Muscle of leg (tissue), 16 donors: ENCODE results near the gene SPDYE16. TPM values are rescaled to one million over a fixed set of nuclear protein-coding genes. Genes with fewer than 3 reads are reported as not detected.
"Not testable (repeated sequence)": the region's sequence is repeated elsewhere in the genome, so short reads cannot be mapped to it uniquely, and the experiment has no call there.

ENCODE experiments used
- DNase-seq: peaks from one replicate; pipeline ENCODE4 v3.0.0; 2013
- H3K27ac ChIP-seq: one replicate; pipeline ENCODE4 v1.5.1; 2013; ENCODE audit warnings: mild to moderate bottlenecking, low read length, control low read depth
- H3K27me3 ChIP-seq: one replicate; pipeline ENCODE4 v1.6.1; 2013; ENCODE audit warnings: low read length; ENCODE audit not compliant: control insufficient read depth, insufficient read depth
- H3K36me3 ChIP-seq: one replicate; pipeline ENCODE4 v1.6.1; 2013; ENCODE audit warnings: low read length; ENCODE audit not compliant: control insufficient read depth, insufficient read depth
- H3K4me1 ChIP-seq: one replicate; pipeline ENCODE4 v1.6.1; 2013; ENCODE audit warnings: low read length; ENCODE audit not compliant: control insufficient read depth, insufficient read depth
- H3K4me3 ChIP-seq: one replicate; pipeline ENCODE4 v1.5.1; 2013; ENCODE audit warnings: low read length, control low read depth
- H3K9me3 ChIP-seq: replicated peaks from 2 replicates; pipeline ENCODE4 v1.6.1; 2013; ENCODE audit warnings: low read depth, low read length; ENCODE audit not compliant: control insufficient read depth
- WGBS: methylation state at CpG from one replicate; pipeline ENCODE4 v1.1.5; 2013; ENCODE audit warnings: missing lambda C conversion rate; ENCODE audit not compliant: insufficient coverage; 5-methylcytosine and 5-hydroxymethylcytosine counted together
- long read RNA-seq, 11 donors: transcript quantifications; one replicate each; lab custom pipeline, GENCODE V29; 2026
- polyA plus RNA-seq, 8 donors: library from polyadenylated mRNA; unstranded; fragments of 120-200 nt; gene quantifications; one replicate each; pipeline versions ENCODE4 v1.2.1 to v1.2.3, GENCODE V29; 2013; ENCODE audit warnings: inconsistent platforms in 1 of 8, low replicate concordance in 1 of 8; ENCODE audit not compliant: insufficient read length in 8 of 8, insufficient read depth in 1 of 8
- total RNA-seq: library from RNA; stranded (reverse); fragments of 120-200 nt; gene quantifications from one replicate; pipeline ENCODE4 v1.2.4, GENCODE V29; 2013

Gene SPDYE16
- total RNA-seq (0.22 TPM), polyA plus RNA-seq (1 to 10 TPM in 6 of 8 donors, under 1 TPM in 2; 0.47 to 3.9 (median 1.5) TPM)
- long read RNA-seq, donor 1: 0 reads
- long read RNA-seq, donor 2: 0 reads
- long read RNA-seq, donor 3: 0 reads
- long read RNA-seq, donor 4: 0 reads
- long read RNA-seq, donor 5: 0 reads
- long read RNA-seq, donor 6: 0 reads
- long read RNA-seq, donor 7: 0 reads
- long read RNA-seq, donor 8: 0 reads
- long read RNA-seq, donor 9: 0 reads
- long read RNA-seq, donor 10: 0 reads
- long read RNA-seq, donor 11: 0 reads

- H3K9me3 ChIP-seq, H3K4me1 ChIP-seq, H3K27me3 ChIP-seq, H3K4me3 ChIP-seq, H3K36me3 ChIP-seq, DNase-seq, H3K27ac ChIP-seq: not testable (repeated sequence)
- WGBS: no CpG with 5 or more reads among the region's 8 CpGs
Measured at GRCh38 chr7:76543197-76543596, at the start of gene SPDYE16. TSS of gene SPDYE16 (minus strand) at chr7:76543297. CDS start at chr7:76541459, 1,838 bp downstream.

DNA sequence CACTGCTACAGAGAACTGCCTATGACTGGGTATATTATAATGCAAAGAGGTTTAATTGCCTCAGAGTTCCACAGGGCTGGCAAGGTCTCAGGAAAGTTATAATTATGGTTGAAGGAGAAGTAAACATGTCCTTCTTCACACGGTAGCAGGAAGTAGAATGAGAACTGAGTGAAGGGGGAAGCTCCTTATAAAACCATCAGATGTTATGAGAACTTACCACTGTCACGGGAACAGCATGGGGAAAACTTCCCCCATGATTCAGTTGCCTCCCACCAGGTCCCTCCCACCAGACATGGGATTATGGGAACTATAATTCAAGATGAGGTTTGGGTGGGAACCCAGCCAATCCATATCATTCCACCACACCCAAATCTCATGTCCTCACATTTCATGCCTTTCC, 49.6 kb upstream of the SPDYE16 start:
- H3K27ac ChIP-seq, H3K9me3 ChIP-seq, H3K36me3 ChIP-seq, H3K4me1 ChIP-seq, H3K27me3 ChIP-seq, DNase-seq, H3K4me3 ChIP-seq: not testable (repeated sequence)
- no CpG with 5 or more reads among the region's 2 CpGs for WGBS

- 80% methylated on average over 2 of the region's 2 CpGs for WGBS
Measured at GRCh38 chr7:76591602-76592304, 48.7 kb upstream of the SPDYE16 start.

DNA sequence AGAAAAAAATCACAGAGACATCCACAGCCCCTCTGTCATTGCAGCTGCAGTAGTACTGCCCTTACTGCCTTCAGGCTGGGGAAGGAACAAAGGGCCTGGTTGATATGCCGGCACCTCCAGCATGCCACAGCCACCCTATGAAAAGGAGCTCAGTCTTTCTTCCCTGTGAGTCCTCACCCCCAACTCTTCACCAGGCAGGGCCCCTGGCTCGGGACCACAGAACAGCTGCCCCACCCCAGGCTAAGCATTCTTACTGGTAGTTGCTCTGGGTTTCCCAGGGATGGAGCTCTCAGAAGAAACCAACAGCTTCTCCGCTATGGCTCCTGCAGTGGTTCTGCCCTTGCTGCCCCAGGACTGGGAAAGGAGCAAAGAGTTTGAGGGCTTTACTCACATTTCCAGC, 47.9 kb upstream of the SPDYE16 start:
- H3K27ac ChIP-seq, DNase-seq, H3K4me3 ChIP-seq, H3K9me3 ChIP-seq, H3K4me1 ChIP-seq, H3K27me3 ChIP-seq, H3K36me3 ChIP-seq: not testable (repeated sequence)
- no CpG with 5 or more reads among the region's 3 CpGs for WGBS

More at GRCh38 chr7:76591602-76592304, 48.7 kb upstream of the SPDYE16 start:
- not testable (repeated sequence) for H3K36me3 ChIP-seq, H3K4me3 ChIP-seq, DNase-seq, H3K27me3 ChIP-seq, H3K27ac ChIP-seq, H3K9me3 ChIP-seq, H3K4me1 ChIP-seq

GRCh38 chr7:76588586-76588985, 45.5 kb upstream of the SPDYE16 start:
- H3K27ac ChIP-seq, H3K27me3 ChIP-seq, DNase-seq, H3K9me3 ChIP-seq, H3K36me3 ChIP-seq, H3K4me3 ChIP-seq, H3K4me1 ChIP-seq: not testable (repeated sequence)
- WGBS: no CpG with 5 or more reads among the region's 1 CpG

GRCh38 chr7:76586585-76587315, 43.7 kb upstream of the SPDYE16 start:
- not testable (repeated sequence) for H3K4me3 ChIP-seq, H3K36me3 ChIP-seq, H3K4me1 ChIP-seq, H3K9me3 ChIP-seq, H3K27me3 ChIP-seq, DNase-seq, H3K27ac ChIP-seq
- no CpG with 5 or more reads among the region's 2 CpGs for WGBS

GRCh38 chr7:76583636-76584281, 40.7 kb upstream of the SPDYE16 start:
- not testable (repeated sequence) for H3K9me3 ChIP-seq, H3K4me1 ChIP-seq, H3K27me3 ChIP-seq, H3K4me3 ChIP-seq, H3K36me3 ChIP-seq
- WGBS: 54% methylated on average over 3 of the region's 5 CpGs
- peak overlapping the region; percentile 69 for H3K27ac ChIP-seq
- DNase-seq: peak; percentile 85

DNA sequence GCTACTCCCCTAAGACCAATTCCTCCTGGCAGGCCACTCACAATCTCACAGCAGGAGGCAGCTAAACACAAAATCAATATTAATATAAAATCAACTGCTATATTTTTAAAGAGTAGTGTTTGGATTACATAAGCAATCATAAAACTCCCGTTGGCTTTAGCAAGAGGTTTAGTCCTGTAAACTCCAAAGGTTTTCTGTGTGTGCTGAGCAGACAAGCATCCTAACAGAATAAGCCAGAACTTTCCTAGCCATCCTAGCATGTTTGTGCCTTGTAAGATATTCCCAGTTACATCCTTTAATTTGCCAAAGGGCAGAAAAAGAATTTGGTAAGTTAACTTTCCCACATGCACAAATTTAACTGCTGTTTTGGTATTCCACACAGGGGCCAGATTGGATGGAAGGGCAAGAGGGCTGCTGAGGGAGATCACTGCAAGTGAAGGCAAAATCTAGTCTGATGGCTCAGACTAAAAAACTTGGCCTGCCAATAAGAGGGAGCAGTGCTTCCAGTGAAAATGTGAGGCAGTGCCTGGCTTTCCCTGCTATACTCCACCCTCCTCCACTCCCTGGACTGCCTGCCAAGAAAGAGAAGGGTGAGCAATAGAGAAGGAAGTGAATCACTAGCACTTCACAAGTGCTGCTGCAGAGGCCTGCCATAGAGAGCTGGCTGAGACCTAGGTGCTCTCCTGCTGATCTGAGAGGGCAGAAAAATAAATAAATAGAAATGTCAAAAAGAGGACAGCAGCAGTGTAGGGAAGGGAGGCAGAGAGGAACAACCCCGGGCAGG, 39.9 kb upstream of the SPDYE16 start:
- not testable (repeated sequence) for H3K4me1 ChIP-seq, H3K4me3 ChIP-seq, H3K9me3 ChIP-seq, H3K27me3 ChIP-seq, H3K36me3 ChIP-seq
- WGBS: no CpG with 5 or more reads among the region's 2 CpGs
- peak overlapping the region; percentile 69 for H3K27ac ChIP-seq
- DNase-seq: peak; percentile 94

- not testable (repeated sequence) for H3K4me1 ChIP-seq, H3K27me3 ChIP-seq, H3K4me3 ChIP-seq, H3K27ac ChIP-seq, H3K9me3 ChIP-seq, DNase-seq, H3K36me3 ChIP-seq
- 100% methylated on average over 1 of the region's 3 CpGs for WGBS
Measured at GRCh38 chr7:76575919-76576655, 33.0 kb upstream of the SPDYE16 start.
